GM19467 (cell line): ENCODE results near the gene TMEM100.
A peak's percentile ranks its signal among the peaks of the same experiment; 100 is the strongest.

Experiments
- ATAC-seq: cut with Tn5 transposase; IDR thresholded peaks from one replicate; pipeline ENCODE4 v1.9.1; 2021; ENCODE audit warnings: mild to moderate bottlenecking, moderate library complexity; ENCODE audit not compliant: unreplicated experiment

TMEM100 gene

GRCh38 chr17:55722742-55723487 lies at the start of gene TMEM100:
Gene TMEM100, minus strand, starts transcription at chr17:55722864. Its CDS starts 1,794 bp downstream, at chr17:55721070.
- no peak for ATAC-seq

- no peak for ATAC-seq
These were observed 49.4 kb upstream of the TMEM100 start for GRCh38 chr17:55772086-55772485.

- ATAC-seq: no peak
These were observed 47.7 kb upstream of the TMEM100 start for GRCh38 chr17:55770196-55770870.

- no peak for ATAC-seq
These were observed 46.9 kb upstream of the TMEM100 start for GRCh38 chr17:55769625-55770000.

GRCh38 chr17:55768936-55769624 lies 46.4 kb upstream of the TMEM100 start:
- ATAC-seq: no peak

- no peak for ATAC-seq
These were observed 42.8 kb upstream of the TMEM100 start for GRCh38 chr17:55765472-55765871.

GRCh38 chr17:55764610-55765009 lies 41.9 kb upstream of the TMEM100 start:
- no peak for ATAC-seq

GRCh38 chr17:55763856-55764255 lies 41.2 kb upstream of the TMEM100 start:
- no peak for ATAC-seq

- no peak for ATAC-seq
These were observed 39.6 kb upstream of the TMEM100 start for GRCh38 chr17:55762086-55762858.

GRCh38 chr17:55760643-55761355 lies 38.1 kb upstream of the TMEM100 start:
- no peak for ATAC-seq

GRCh38 chr17:55758171-55758570 lies 35.5 kb upstream of the TMEM100 start:
- ATAC-seq: no peak

- ATAC-seq: no peak
These were observed 35.0 kb upstream of the TMEM100 start for GRCh38 chr17:55757659-55758058.

GRCh38 chr17:55756689-55757088 lies 34.0 kb upstream of the TMEM100 start:
- no peak for ATAC-seq

GRCh38 chr17:55751720-55752250 lies 29.1 kb upstream of the TMEM100 start:
- no peak for ATAC-seq

- ATAC-seq: peak; percentile 99
These were observed 28.3 kb upstream of the TMEM100 start, which contains the start of gene PCTP for GRCh38 chr17:55750750-55751657. Gene PCTP, plus strand, starts transcription at chr17:55751051. Its CDS starts 53 bp downstream, at chr17:55751104.

GRCh38 chr17:55749985-55750384 lies 27.3 kb upstream of the TMEM100 start:
- ATAC-seq: no peak

- no peak for ATAC-seq
These were observed 26.2 kb upstream of the TMEM100 start for GRCh38 chr17:55748841-55749240.

- no peak for ATAC-seq
These were observed 24.5 kb upstream of the TMEM100 start for GRCh38 chr17:55747209-55747608.

- ATAC-seq: no peak
These were observed 23.8 kb upstream of the TMEM100 start for GRCh38 chr17:55746466-55746865.
